Airway epithelial cell (primary cell): ENCODE measurements around the gene KDM5C. TPM values are rescaled to one million over a fixed set of nuclear protein-coding genes. Genes with fewer than 3 reads are reported as not detected.

ENCODE experiments used
- total RNA-seq: library from RNA; depleted of rRNA; stranded (reverse); fragments of >200 nt; gene quantifications from 2 replicates; pipeline ENCODE4 v1.2.3, GENCODE V29; 2015

The KDM5C gene
- total RNA-seq, result 97.5 and 100 TPM in 2 replicates

GRCh38 chrX:53224860-53225797 lies at the start of gene KDM5C:
KDM5C (minus strand) TSS chrX:53225207; CDS start chrX:53224889, 318 bp downstream.

Other genes starting within 250 kb of the KDM5C start
- 0.28 TPM in 2 replicates for gene GPR173, start 176.4 kb downstream of the KDM5C start, total RNA-seq
- gene TSPYL2, start 142.8 kb downstream of the KDM5C start, total RNA-seq, result 11.5 and 13.5 TPM in 2 replicates
- gene KANTR, start 131.1 kb downstream of the KDM5C start, total RNA-seq, result 0.88 and 2.8 TPM in 2 replicates
- 4.2 and 10.3 TPM in 2 replicates for gene IQSEC2, start 56.4 kb upstream of the KDM5C start, total RNA-seq
- gene SMC1A, start 197.4 kb upstream of the KDM5C start, total RNA-seq, result 44.8 and 67.4 TPM in 2 replicates
- gene RIBC1, start 197.7 kb upstream of the KDM5C start, total RNA-seq, result 0.74 and 1.5 TPM in 2 replicates
- gene HSD17B10, start 209.2 kb upstream of the KDM5C start, total RNA-seq, result 105 and 114 TPM in 2 replicates